HG03354 (cell line): ENCODE data around the gene KLC1.

Experiments used
- ATAC-seq: cut with Tn5 transposase; IDR thresholded peaks from one replicate; pipeline ENCODE4 v1.9.1; 2021; ENCODE audit warnings: mild to moderate bottlenecking; ENCODE audit not compliant: unreplicated experiment, poor library complexity, severe bottlenecking

The KLC1 gene

DNA sequence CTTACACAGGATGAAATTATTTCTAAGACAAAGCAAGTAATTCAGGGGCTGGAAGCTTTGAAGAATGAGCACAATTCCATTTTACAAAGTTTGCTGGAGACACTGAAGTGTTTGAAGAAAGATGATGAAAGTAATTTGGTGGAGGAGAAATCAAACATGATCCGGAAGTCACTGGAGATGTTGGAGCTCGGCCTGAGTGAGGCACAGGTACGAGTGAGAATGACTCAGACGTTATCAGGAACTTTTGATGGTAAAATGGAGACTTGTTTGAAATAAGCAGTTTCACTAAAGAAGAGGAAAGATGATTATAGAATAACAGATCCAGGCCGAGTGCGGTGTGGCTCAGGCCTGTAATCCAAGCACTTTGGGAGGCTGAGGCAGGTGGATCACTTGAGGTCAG lies 25.6 kb downstream of the KLC1 start:
- ATAC-seq = no peak

DNA sequence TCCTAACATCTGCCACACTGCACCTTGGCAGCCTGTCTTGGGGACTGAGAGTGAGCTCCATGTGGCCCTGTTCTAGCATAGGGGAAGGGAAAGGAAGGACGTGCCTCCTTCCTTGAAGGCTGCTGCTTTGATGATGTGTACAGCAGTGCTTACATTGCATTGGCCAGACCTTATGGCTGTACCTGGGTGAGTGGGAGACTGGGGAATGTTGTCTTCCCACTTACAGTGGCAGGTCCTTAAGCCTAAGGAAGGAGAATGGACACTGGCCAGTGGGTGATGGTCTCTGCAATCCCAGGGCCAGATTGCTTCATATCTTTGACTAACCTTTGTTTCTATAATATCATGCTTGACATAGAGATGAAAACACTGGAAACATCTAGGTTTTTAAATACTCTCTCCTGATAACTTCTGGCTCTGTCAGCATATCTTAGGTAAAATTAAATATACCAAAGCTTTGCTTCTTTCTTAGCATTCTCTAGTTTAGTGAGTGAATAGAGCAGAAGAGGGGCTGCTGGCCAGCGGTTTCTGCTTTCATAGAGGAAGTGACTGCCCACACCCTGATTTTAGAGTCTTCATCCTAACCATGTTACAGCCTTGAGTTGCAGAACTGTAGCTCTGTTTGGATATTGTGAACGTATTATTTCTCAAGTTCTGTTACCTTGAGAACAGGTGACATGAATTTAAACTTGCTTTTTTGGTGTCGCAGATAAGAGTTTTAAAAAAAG lies 27.2 kb downstream of the KLC1 start:
- ATAC-seq = no peak

DNA sequence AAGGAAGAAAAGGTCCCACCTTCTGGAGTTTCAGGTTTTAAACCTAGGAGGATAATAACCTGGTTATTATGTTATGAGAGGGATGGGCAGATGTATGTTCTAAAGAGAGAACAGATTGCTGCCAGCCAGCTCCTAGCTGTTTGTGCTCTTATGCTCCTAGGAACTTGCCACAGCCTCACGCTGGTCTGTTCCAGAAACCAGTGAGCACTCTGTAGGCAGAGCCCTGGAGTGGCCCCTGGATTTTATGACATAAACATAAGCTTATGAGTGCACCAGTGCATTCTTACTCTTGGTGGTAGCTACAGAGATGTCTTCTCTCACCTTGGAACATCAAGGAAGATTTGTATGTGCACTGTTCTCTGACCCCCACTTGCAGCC lies 27.7 kb downstream of the KLC1 start:
- no peak for ATAC-seq

- ATAC-seq = no peak
These were observed 28.5 kb downstream of the KLC1 start for GRCh38 chr14:103657471-103657870.

GRCh38 chr14:103659631-103660030 lies 30.6 kb downstream of the KLC1 start:
- ATAC-seq = no peak

DNA sequence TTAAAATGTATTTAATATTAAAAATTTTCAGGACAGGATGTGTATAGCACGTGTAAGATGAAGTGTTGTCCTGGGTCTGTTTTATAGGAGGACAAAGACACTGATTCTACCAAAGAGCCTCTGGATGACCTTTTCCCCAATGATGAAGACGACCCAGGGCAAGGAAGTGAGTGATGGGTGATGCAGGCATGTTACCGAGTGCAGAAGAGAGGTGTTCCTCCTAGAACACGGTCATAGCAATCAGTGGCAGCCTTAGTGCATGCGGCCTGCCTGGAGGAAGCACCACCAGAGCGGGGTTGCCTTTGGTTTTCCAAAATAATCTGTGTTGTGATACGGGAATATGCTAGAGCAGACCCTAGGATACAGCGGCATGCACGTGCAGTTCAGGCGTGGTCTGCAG lies 33.0 kb downstream of the KLC1 start:
- ATAC-seq = no peak

DNA sequence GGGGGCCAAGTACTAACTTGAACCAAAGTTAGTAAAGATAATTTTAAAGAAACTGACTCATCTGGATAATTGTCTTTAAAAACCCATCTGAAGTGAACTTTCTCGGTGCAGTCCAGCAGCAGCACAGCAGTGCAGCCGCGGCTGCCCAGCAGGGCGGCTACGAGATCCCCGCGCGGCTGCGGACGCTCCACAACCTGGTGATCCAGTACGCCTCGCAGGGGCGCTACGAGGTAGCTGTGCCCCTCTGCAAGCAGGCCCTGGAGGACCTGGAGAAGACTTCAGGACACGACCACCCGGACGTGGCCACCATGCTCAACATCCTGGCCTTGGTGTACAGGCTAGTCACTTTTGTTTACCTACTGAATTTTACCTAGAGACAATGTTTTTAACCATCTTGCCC lies 33.6 kb downstream of the KLC1 start:
- no peak for ATAC-seq

DNA sequence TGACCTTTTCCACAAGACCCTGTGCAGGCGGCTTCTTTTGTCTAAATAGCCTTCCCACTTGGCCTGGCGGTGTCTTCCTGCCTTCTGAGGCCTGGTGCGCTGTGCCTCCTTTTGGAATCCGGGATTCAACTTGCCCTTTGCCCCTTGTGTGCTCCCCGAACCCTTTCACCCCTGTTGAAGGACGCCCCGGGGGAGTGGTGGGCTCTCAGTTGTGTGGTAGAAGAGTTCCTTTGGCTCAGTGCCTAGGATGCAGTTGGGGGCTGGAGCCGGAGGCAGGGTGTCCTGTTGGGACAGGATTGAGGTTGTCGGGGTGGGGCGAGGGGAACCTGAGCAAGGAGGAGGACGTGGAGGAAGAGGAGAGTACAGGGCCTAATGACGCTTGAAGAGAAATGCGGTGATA lies 34.5 kb downstream of the KLC1 start:
- no peak for ATAC-seq

- ATAC-seq = no peak
These were observed 38.7 kb downstream of the KLC1 start for GRCh38 chr14:103667671-103668070.

DNA sequence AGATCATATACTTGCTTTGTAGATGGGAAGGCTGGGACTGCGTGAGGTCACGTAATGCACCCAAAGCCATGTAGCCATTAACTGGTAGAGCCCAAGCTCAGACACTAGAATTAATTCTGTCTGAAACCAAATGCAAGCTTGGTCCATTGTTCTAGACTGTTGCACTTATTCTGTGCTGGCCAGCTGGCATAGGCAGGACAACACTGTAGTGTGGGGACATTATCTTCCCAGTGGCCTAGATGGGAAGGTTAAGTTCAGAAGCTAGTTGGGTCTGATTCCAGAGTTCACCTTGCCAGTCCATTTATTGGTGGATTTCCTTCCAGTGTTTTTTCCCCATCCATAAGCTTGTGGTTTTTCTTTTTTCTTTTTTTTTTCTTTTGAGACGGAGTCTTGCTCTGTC lies 39.1 kb downstream of the KLC1 start:
- no peak for ATAC-seq

DNA sequence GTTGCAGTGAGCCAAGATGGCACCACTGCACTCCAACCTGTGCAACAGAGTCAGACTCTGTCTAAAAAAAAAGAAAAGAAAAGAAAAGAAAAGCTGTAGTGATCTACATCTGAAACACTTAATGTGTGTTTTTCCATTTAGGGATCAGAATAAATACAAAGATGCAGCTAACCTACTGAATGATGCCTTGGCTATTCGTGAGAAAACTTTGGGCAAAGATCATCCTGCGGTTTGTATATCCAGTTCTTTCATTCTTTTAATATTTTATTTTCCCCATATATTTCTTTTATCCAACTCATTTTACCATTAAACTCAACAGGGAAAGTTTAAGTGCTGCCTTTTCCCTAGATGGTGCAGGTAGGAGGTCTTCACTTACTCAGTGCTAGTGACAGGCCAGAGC lies 40.4 kb downstream of the KLC1 start:
- ATAC-seq = no peak

GRCh38 chr14:103671911-103672310 lies 42.9 kb downstream of the KLC1 start:
- no peak for ATAC-seq

- ATAC-seq = no peak
These were observed 46.9 kb downstream of the KLC1 start for GRCh38 chr14:103675957-103676356.

- ATAC-seq = no peak
These were observed 48.1 kb downstream of the KLC1 start for GRCh38 chr14:103676881-103677675.

- peak; percentile 83 for ATAC-seq
These were observed 50.3 kb downstream of the KLC1 start for GRCh38 chr14:103679351-103679750.

- no peak for ATAC-seq
These were observed 51.6 kb downstream of the KLC1 start for GRCh38 chr14:103680491-103681231.

- ATAC-seq = no peak
These were observed 54.1 kb downstream of the KLC1 start for GRCh38 chr14:103683139-103683538.

DNA sequence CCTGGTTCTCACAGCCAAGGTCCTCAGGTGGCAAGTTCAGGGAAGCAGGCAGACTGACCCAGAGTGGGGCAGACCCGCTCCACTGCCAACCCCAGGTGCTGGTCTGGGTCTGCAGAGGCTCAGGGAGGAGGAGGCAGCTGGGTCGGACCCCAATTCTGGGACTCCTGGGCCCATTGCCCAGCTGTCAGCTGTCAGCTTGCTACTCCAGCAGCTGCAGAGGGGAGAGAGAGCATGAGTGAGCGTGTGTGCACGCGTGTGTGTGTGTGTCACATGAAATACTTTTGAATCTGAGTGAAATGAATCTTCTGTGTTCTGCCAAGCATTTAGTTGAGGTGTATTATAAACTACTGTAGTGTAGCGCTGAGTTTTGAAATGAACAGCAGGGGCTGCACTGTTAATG lies 55.5 kb downstream of the KLC1 start:
- no peak for ATAC-seq

DNA sequence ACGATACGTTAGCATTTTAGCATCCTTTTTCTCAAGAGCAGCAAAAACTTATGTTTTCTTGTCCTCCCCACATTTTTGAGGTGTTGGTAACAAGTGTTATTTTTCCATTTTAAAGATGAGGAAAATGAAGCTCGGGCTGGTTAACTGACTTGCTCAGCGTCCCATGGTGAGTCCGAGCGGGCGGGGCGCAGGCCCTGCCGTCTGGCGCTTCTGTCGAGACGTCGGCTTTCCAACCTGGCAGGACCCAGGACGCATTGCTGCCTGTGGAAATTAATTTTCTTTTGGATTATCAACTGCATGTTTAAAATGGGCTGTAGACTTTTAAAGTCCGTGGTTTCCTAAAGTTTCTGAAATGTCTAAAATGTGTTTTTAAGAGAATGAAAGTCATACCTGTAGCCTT lies 55.9 kb downstream of the KLC1 start:
- ATAC-seq = no peak

DNA sequence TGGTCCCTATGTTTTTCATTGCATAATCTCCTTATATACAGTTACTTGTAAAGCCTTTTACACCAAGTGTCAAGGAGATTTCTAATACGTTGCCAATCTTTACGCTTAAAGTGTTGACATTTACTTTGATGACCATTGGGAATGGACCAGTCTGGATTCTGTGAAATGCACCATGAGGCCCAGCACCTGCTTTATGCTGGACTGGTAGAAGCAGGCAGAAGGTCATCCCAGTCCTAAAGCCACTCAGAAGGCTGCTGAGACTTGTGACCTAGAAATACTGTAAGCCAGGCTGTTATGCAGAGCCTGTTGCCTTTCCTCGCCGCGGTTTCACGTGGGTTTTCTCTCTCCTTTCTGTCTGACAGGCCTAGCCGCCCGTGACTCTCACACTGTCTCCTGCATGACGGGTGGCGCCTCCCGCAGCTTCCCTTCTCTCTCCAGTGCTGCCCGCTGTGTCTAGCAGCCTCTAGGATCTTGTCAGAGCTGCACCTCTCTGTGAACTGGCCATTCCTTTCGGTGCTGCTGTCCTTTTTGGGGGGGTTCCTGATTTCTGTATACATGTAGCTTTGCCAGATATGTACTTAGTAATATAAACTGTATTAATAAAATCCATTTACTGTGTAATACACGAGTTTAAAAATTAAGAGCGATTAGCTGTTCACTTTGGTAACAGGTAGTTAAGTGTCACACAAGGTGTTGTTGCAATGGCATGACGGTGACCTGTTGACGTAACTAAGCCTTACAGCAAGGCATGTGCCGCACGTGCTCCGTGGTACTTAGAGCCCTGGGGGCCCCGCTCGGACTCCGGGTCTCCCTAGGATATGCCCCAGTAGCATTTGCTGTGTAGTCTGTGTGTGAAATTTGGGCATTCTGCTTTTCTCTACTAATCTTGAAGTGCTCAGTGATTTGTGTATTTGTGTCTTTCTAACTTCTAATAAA lies 56.5 kb downstream of the KLC1 start:
- ATAC-seq = no peak
